CD14-positive monocyte (primary cell): Measurements from ENCODE around the gene COL19A1. TPM values are rescaled to one million over a fixed set of nuclear protein-coding genes. Genes with fewer than 3 reads are reported as not detected.

Source experiments
- DNase-seq, 3 donors: peaks; one replicate each; pipeline ENCODE4 v3.0.0-alpha.2; 2011 to 2022
- H2AFZ ChIP-seq: 2 replicates; pipeline ENCODE4 v1.6.0; 2012; ENCODE audit warnings: mild to moderate bottlenecking, low read depth, low read length, inconsistent platforms; ENCODE audit not compliant: insufficient read depth, poor library complexity, severe bottlenecking
- H3K27ac ChIP-seq, 2 donors: 1 replicate in 1 of 2; 2 replicates in 1 of 2; pipeline ENCODE4 v1.5.1; 2012 to 2013; ENCODE audit warnings: low read length in 2 of 2, control low read depth in 1 of 2, inconsistent platforms in 1 of 2, low read depth in 1 of 2, mild to moderate bottlenecking in 1 of 2
- H3K27me3 ChIP-seq, 2 donors: one replicate each; pipeline versions ENCODE4 v1.6.0 to v1.6.1; 2011 to 2013; ENCODE audit warnings: low read length in 2 of 2; ENCODE audit not compliant: control insufficient read depth in 2 of 2, insufficient read depth in 2 of 2
- H3K36me3 ChIP-seq, 2 donors: replicated peaks in 1 of 2; 1 replicate in 1 of 2; 2 replicates in 1 of 2; pipeline versions ENCODE4 v1.5.1 to v1.6.1; 2012 to 2013; ENCODE audit warnings: low read length in 2 of 2, control low read depth in 1 of 2, inconsistent platforms in 1 of 2, mild to moderate bottlenecking in 1 of 2; ENCODE audit not compliant: insufficient read depth in 2 of 2, control insufficient read depth in 1 of 2
- H3K4me1 ChIP-seq, 2 donors: 1 replicate in 1 of 2; 2 replicates in 1 of 2; pipeline versions ENCODE4 v1.5.1 to v1.6.1; 2012 to 2013; ENCODE audit warnings: low read length in 2 of 2, control low read depth in 1 of 2, inconsistent platforms in 1 of 2, mild to moderate bottlenecking in 1 of 2, moderate library complexity in 1 of 2; ENCODE audit not compliant: insufficient read depth in 2 of 2, control insufficient read depth in 1 of 2
- H3K4me2 ChIP-seq: replicated peaks from 2 replicates; pipeline ENCODE3; 2012; ENCODE audit warnings: low read length, moderate library complexity, mild to moderate bottlenecking; ENCODE audit not compliant: poor library complexity, severe bottlenecking; ENCODE audit errors: extremely low read depth
- H3K4me3 ChIP-seq, 3 experiments: fragments of 200-600 bp in 1 of 3; sonication (generic) in 1 of 3; replicated peaks in 1 of 3; 1 replicate in 2 of 3; 2 replicates in 1 of 3; pipeline ENCODE4 v1.5.1; 2011 to 2013; ENCODE audit warnings: low read length in 3 of 3, mild to moderate bottlenecking in 3 of 3, control low read depth in 2 of 3, low read depth in 2 of 3, inconsistent platforms in 1 of 3, moderate library complexity in 1 of 3
- H3K79me2 ChIP-seq: 2 replicates; pipeline ENCODE4 v1.6.0; 2012; ENCODE audit warnings: mild to moderate bottlenecking, control low read depth, inconsistent platforms, low read length, moderate library complexity; ENCODE audit not compliant: insufficient read depth
- H3K9ac ChIP-seq: 2 replicates; pipeline ENCODE4 v1.6.0; 2017; ENCODE audit warnings: low read length, mild to moderate bottlenecking; ENCODE audit not compliant: insufficient read depth, poor library complexity, severe bottlenecking
- H3K9me3 ChIP-seq, 2 donors: replicated peaks in 1 of 2; 1 replicate in 1 of 2; 2 replicates in 1 of 2; pipeline versions ENCODE4 v1.5.1 to v1.6.1; 2012 to 2013; ENCODE audit warnings: low read length in 2 of 2, control low read depth in 1 of 2; ENCODE audit not compliant: control insufficient read depth in 1 of 2, insufficient read depth in 1 of 2
- H4K20me1 ChIP-seq: 2 replicates; pipeline ENCODE4 v1.6.0; 2012; ENCODE audit warnings: mild to moderate bottlenecking, low read length, control low read depth, moderate library complexity; ENCODE audit not compliant: insufficient read depth
- H3K27ac Mint-ChIP-seq, 7 donors: one replicate each; pipeline ENCODE4 v1.8.0; 2020; ENCODE audit warnings: mild to moderate bottlenecking in 7 of 7, mixed read lengths in 7 of 7, moderate library complexity in 6 of 7, inconsistent platforms in 2 of 7
- H3K27me3 Mint-ChIP-seq, 3 donors: one replicate each; pipeline ENCODE4 v1.8.0; 2021 to 2022; ENCODE audit warnings: low read depth in 3 of 3, mild to moderate bottlenecking in 3 of 3, mixed read lengths in 3 of 3, moderate library complexity in 3 of 3, inconsistent platforms in 1 of 3
- H3K36me3 Mint-ChIP-seq, 2 donors: one replicate each; pipeline ENCODE4 v1.8.0; 2020; ENCODE audit warnings: mixed read lengths in 2 of 2, inconsistent platforms in 1 of 2, mild to moderate bottlenecking in 1 of 2
- H3K4me1 Mint-ChIP-seq: one replicate; pipeline ENCODE4 v1.8.0; 2020; ENCODE audit warnings: mild to moderate bottlenecking, mixed read lengths
- H3K4me3 Mint-ChIP-seq, 2 donors: one replicate each; pipeline ENCODE4 v1.8.0; 2020; ENCODE audit warnings: mild to moderate bottlenecking in 2 of 2, mixed read lengths in 2 of 2, moderate library complexity in 1 of 2
- H3K9me3 Mint-ChIP-seq, 7 donors: one replicate each; pipeline ENCODE4 v1.8.0; 2020 to 2022; ENCODE audit warnings: mixed read lengths in 7 of 7, mild to moderate bottlenecking in 6 of 7, moderate library complexity in 6 of 7, inconsistent platforms in 2 of 7
- CTCF ChIP-seq: fragments of 200-600 bp; IDR thresholded peaks from one replicate; pipeline ENCODE4 v1.8.0; 2022; ENCODE audit warnings: antibody characterized with exemption, mild to moderate bottlenecking
- WGBS: methylation state at CpG from one replicate; pipeline ENCODE4 v1.1.5; 2013; ENCODE audit warnings: missing lambda C conversion rate; ENCODE audit not compliant: insufficient coverage; 5-methylcytosine and 5-hydroxymethylcytosine counted together
- intact Hi-C, 2 donors: fragments of 100-400 bp; cut with micrococcal nuclease; formaldehyde crosslinking; loops; one replicate each; pipeline versions ENCODE4 v1.15.0 to v1.15.1; 2023
- polyA plus RNA-seq, 3 donors: library from polyadenylated mRNA; depleted of rRNA in 1 of 3; unstranded in 2 of 3; stranded (reverse) in 1 of 3; fragments of 300-500 nt in 2 of 3; fragments of >200 nt in 1 of 3; fragmentation: Illumina TruSeq in 2 of 3; gene quantifications; 1 replicate in 2 of 3; 2 replicates in 1 of 3; pipeline ENCODE4 v1.2.3, GENCODE V29; 2012 to 2021

COL19A1 gene
- polyA plus RNA-seq, 3 donors = not detected

- H4K20me1 ChIP-seq = no peaks in the 10 kb centered on the region
- H3K27me3 Mint-ChIP-seq = no peaks in the 10 kb centered on the region
- H3K36me3 ChIP-seq = no peaks in the 10 kb centered on the region
- peaks cover 0 to 2% (median 0%) of the 10 kb centered on the region in 7 donors for H3K9me3 Mint-ChIP-seq
- no peak for TF ChIP-seq CTCF
- no peaks in the 10 kb centered on the region for H3K79me2 ChIP-seq
- H3K4me3 ChIP-seq = no peak overlapping the region
- WGBS = no CpG with 5 or more reads among the region's 1 CpG
- H3K27me3 ChIP-seq = no peaks in the 10 kb centered on the region
- no peaks in the 10 kb centered on the region for H3K4me1 Mint-ChIP-seq
- no peak for DNase-seq
- no peaks in the 10 kb centered on the region for H3K36me3 Mint-ChIP-seq
- H3K27ac ChIP-seq = no peak overlapping the region
- no peak overlapping the region for H3K4me2 ChIP-seq
- H3K27ac Mint-ChIP-seq = no peak overlapping the region
- no peak overlapping the region for H3K9ac ChIP-seq
- H3K4me1 ChIP-seq = no peaks in the 10 kb centered on the region
- no peak overlapping the region for H3K4me3 Mint-ChIP-seq
- no peaks in the 10 kb centered on the region for H3K9me3 ChIP-seq
- no peak overlapping the region for H2AFZ ChIP-seq
- intact Hi-C loops = no loop called here
These were observed 320.1 kb downstream of the COL19A1 start for GRCh38 chr6:70186461-70186860.

GRCh38 chr6:70188202-70188601 is 321.8 kb downstream of the COL19A1 start:
- H3K4me3 ChIP-seq = no peak overlapping the region
- H4K20me1 ChIP-seq = no peaks in the 10 kb centered on the region
- no peaks in the 10 kb centered on the region for H3K27me3 ChIP-seq
- Mint-ChIP-seq H3K27me3 (peaks cover 0 to under 1% (median 0%) of the 10 kb centered on the region in 3 donors), H3K4me1 (no peaks in the 10 kb centered on the region), H3K9me3 (peaks cover 0 to 2% (median 0%) of the 10 kb centered on the region in 7 donors), H3K36me3 (no peaks in the 10 kb centered on the region), H3K4me3 (no peak overlapping the region), H3K27ac (no peak overlapping the region)
- no peaks in the 10 kb centered on the region for H3K9me3 ChIP-seq
- H3K79me2 ChIP-seq = no peaks in the 10 kb centered on the region
- intact Hi-C loops = no loop called here
- H3K4me2 ChIP-seq = no peak overlapping the region
- H2AFZ ChIP-seq = no peak overlapping the region
- no peak overlapping the region for H3K27ac ChIP-seq
- no peak overlapping the region for H3K9ac ChIP-seq
- H3K4me1 ChIP-seq = no peaks in the 10 kb centered on the region
- WGBS = 88% methylated on average over 5 of the region's 6 CpGs
- H3K36me3 ChIP-seq = no peaks in the 10 kb centered on the region
- no peak for DNase-seq
- TF ChIP-seq CTCF = no peak
